ENCODE data around the gene TBX10.
"Not testable (repeated sequence)": the region's sequence is repeated elsewhere in the genome, so short reads cannot be mapped to it uniquely, and the experiment has no call there.

TBX10 gene

DNA sequence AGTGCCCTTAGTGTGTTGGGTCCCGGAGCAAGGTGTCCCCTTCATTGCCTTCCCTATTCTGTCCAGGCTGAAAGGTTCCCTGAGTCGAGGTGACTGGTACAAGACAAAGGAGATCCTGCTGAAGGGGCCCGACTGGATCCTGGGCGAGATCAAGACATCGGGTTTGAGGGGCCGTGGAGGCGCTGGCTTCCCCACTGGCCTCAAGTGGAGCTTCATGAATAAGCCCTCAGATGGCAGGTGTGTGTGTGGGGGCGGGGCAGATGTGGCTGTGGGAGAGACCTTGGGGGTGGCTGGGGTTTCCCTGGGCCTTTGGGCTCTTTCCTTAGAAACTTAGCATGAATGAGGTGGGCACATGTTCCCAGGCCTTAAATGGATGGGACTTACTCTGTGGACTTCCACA lies 31.1 kb downstream of the TBX10 start:
- Histone ChIP-seq H3K27ac (no peak overlapping the region), H3K4me3 (no peak overlapping the region)
- DNase-seq (ENCODE audit: low spot score): no peak
- TF ChIP-seq, protein P1, sequence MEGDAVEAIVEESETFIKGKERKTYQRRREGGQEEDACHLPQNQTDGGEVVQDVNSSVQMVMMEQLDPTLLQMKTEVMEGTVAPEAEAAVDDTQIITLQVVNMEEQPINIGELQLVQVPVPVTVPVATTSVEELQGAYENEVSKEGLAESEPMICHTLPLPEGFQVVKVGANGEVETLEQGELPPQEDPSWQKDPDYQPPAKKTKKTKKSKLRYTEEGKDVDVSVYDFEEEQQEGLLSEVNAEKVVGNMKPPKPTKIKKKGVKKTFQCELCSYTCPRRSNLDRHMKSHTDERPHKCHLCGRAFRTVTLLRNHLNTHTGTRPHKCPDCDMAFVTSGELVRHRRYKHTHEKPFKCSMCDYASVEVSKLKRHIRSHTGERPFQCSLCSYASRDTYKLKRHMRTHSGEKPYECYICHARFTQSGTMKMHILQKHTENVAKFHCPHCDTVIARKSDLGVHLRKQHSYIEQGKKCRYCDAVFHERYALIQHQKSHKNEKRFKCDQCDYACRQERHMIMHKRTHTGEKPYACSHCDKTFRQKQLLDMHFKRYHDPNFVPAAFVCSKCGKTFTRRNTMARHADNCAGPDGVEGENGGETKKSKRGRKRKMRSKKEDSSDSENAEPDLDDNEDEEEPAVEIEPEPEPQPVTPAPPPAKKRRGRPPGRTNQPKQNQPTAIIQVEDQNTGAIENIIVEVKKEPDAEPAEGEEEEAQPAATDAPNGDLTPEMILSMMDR (IDR thresholded peaks at IDR 0.05): no peak

DNA sequence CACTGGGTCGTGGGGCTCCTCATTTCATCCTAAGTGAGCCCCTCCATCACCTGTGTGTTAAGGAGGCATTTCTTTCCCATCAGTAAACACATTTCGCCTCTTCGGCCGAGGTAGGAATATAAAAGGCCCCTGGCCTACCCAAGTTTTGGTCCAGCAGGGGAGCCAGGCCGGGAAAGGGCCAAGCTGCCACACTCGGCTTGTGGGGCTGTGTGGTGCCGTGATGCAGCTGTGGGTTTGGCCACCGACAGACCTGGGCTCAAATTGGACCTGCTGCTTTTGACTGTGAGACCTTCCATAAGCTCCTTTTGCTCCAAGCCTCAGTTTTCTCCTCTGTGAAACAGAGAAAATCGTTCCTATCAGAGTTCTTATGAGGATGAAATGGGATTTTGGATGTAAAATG lies 32.1 kb downstream of the TBX10 start:
- TF ChIP-seq, protein P1 (IDR thresholded peaks at IDR 0.05): no peak
- Histone ChIP-seq H3K27ac (peak overlapping the region in 1 of 2 donors; percentile 85), H3K4me3 (peak overlapping the region; percentile 97)
- no peak for DNase-seq (ENCODE audit: low spot score)

DNA sequence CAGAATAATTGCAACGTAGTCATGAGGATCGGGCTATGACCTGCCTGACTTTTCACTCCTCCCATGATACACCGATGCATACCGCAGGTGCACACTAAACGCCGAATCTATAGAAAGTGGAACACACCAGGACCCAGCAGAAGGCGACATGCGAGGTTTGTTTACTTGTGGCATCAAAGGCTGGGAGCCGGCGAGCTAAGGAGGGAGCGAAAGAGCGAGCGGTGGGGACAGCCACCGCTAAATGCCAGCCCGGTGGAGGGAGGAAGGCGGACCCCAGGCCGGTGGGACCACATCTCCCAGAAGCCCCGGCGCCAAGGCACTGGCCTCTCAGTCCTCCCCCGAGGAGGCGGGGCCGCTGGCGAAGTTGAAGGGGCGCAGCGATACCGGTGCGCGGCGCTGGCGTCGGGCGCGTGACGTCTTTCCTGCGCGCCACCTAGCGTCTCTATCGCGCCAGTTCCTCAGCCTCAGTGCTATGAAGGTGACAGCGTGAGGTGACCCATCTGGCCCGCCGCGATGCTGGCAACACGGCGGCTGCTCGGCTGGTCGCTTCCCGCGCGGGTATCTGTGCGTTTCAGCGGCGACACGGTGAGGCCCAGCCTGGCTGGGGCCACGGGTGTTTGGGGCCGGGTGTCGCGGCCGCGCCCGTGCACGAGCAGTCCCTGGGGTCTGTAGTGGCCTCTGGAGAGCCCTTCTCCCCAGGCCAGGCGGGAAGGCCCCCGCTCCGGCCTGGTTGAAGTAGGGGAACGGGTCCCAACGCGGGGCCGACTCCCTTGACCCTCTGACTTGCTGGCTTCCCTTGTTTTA lies 32.9 kb downstream of the TBX10 start, which contains the start of gene NDUFV1:
Gene NDUFV1 (plus strand): TSS at position 445 of the 804 bp plus-strand sequence. CDS start 69 bp downstream, at position 514.
- Histone ChIP-seq H3K27ac (peak within 1 kb of the TSS; percentile 85), H3K4me3 (peak within 1 kb of the TSS; percentile 97)
- TF ChIP-seq, protein P1 (IDR thresholded peaks at IDR 0.05): peak; percentile 34
- DNase-seq (ENCODE audit: low spot score): peak; percentile 96

DNA sequence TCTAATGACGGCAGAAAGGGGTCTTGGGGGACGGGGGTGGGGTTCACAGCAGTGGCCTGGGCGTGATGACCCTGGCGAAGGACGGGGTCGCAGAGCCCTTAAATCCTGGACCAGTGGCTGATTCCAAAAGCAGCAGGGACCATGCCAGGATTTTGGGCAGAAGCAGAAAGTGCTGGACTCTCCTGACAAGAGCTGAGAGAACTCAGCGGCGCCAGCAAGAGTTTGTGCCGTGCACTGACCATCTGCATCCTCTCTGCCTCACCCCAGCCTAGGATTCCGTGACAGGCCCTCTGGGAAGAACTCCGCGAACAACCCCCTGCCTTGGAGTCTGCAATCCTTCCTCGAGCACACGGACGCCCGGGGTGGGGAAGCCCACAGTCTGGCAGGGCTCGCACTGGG lies 33.5 kb downstream of the TBX10 start:
- TF ChIP-seq, protein P1 (IDR thresholded peaks at IDR 0.05): no peak
- H3K4me3 ChIP-seq: peak overlapping the region; percentile 97
- peak overlapping the region; percentile 85 for H3K27ac ChIP-seq
- peak; percentile 72 for DNase-seq (ENCODE audit: low spot score)

DNA sequence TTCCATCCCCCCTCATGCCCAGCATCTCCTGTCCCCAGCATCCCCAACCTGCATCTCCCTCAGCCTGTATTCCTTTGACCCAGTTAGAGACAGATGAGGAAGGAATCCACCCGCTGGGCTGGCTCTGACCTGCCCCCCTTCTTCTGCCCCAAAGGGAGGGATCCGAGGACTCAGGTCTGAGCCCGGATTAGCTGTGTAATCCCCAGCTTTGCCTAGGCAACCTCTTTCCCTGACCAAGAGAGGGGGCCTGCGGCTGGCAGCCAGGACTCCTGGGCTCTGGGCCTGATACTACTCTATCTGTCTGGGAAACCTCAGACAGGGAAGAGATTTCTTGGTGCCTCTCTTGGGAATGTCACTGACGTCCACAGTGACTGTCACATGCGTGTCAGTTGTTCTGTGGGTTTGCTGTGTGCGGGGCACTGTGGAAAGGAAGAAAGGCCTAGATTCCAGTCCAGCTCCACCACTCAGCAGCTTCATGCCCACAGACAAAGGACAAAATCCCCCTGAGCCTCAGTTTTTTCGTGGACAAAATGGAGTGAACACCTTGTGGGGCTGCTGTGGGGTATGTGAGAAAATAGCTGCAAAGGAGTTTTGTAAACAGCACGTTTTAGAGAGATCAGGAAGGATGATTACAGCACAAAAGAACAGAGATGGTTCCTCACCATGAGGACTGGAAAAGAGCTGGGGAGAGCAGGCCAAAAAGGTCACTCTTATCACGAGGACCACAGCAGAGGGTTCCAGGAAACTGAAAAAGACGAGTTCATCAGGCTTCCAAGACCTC lies 34.1 kb downstream of the TBX10 start:
- DNase-seq (ENCODE audit: low spot score): no peak
- TF ChIP-seq, protein P1 (IDR thresholded peaks at IDR 0.05): no peak
- Histone ChIP-seq H3K27ac (peak overlapping the region; percentile 85), H3K4me3 (no peak overlapping the region)

DNA sequence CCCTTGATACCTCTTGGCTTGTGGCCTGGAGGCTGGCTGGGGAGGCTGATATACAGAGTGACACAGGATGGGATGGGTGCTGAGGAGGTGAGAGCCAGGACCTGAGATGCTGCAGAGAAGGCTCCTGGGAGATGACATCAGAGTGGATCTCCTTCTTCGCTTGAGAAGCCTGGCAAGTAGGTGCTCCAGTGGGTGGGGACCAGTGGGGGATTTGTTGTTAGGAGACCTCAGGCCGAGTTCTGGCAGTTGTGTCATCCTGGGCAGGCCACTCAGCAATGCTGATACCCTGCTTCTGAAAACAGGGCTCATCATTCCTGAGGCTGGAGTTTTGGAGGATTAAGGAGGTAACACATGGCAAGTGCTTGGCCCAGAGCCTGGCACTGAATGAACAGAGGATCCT lies 34.7 kb downstream of the TBX10 start:
- H3K27ac ChIP-seq: no peak overlapping the region
- DNase-seq (ENCODE audit: low spot score): no peak
- H3K4me3 ChIP-seq: no peak overlapping the region
- TF ChIP-seq, protein P1 (IDR thresholded peaks at IDR 0.05): no peak

DNA sequence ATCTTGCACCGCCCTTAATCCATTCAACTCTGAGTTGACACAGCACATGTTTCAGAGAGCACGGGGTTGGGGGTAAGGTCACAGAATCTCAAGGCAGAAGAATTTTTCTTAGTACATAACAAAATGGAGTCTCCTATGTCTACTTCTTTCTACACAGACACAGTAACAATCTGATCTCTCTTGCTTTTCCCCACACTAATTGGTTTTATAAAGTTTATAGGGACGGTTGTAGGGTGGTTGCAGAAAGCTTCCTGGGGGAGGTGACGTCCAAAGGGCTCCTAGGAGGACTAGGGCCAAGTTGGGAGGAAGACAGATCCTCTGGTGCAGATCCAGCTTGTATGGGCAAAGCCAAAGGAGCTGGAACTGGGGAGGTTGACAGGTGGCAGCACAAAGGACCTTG lies 35.4 kb downstream of the TBX10 start:
- H3K4me3 ChIP-seq; H3K27ac ChIP-seq; DNase-seq (ENCODE audit: low spot score): not testable (repeated sequence)
